Ovary (tissue), 9 donors: ENCODE measurements around the gene OR4P4. TPM values are rescaled to one million over a fixed set of nuclear protein-coding genes. Genes with fewer than 3 reads are reported as not detected.

Source experiments
- DNase-seq, 5 donors: peaks; one replicate each; pipeline ENCODE4 v3.0.0-alpha.2; 2019 to 2020
- H3K27ac ChIP-seq, 2 donors: fragments of 200-600 bp; one replicate each; pipeline versions ENCODE4 v1.5.1 to v1.8.0; 2019 to 2022
- H3K27me3 ChIP-seq: fragments of 200-600 bp; one replicate; pipeline ENCODE4 v1.8.0; 2022
- H3K36me3 ChIP-seq: fragments of 200-600 bp; sonication (generic); one replicate; pipeline ENCODE4 v1.5.1; 2019
- H3K4me1 ChIP-seq: one replicate; pipeline ENCODE4 v1.8.1; 2013; ENCODE audit warnings: mild to moderate bottlenecking, moderate library complexity; ENCODE audit not compliant: insufficient read depth
- H3K4me3 ChIP-seq: fragments of 200-600 bp; sonication (generic); one replicate; pipeline ENCODE4 v1.5.1; 2017
- H3K9me3 ChIP-seq, 2 donors: fragments of 200-600 bp in 1 of 2; sonication (generic) in 1 of 2; one replicate each; pipeline versions ENCODE4 v1.5.1 to v1.8.1; 2013 to 2019; ENCODE audit warnings: mild to moderate bottlenecking in 1 of 2, moderate library complexity in 1 of 2
- EP300 ChIP-seq: sonication (generic); formaldehyde crosslinking; IDR thresholded peaks from one replicate; pipeline ENCODE4 v1.6.1; 2017; ENCODE audit warnings: antibody characterized with exemption
- POLR2A ChIP-seq: fragments of 450-650 bp; IDR thresholded peaks from one replicate; pipeline ENCODE4 v1.6.1; 2017; ENCODE audit warnings: antibody characterized with exemption, mild to moderate bottlenecking, moderate library complexity
- WGBS, 3 donors: extraction: QIAGEN DNeasy Blood & Tissue Kit in 1 of 3; methylation state at CpG; one replicate each; pipeline versions ENCODE4 v1.1.5 to v1.1.7; 2013 to 2017; 5-methylcytosine and 5-hydroxymethylcytosine counted together
- intact Hi-C, 4 donors: fragments of 100-400 bp; cut with DNase I; formaldehyde crosslinking; loops; one replicate each; pipeline versions ENCODE4 v1.11.0 to v1.15.1; 2022 to 2023
- polyA plus RNA-seq, 2 donors: library from polyadenylated mRNA; stranded (reverse); fragments of 200-250 nt in 1 of 2; fragments of 350-450 nt in 1 of 2; fragmentation: Illumina TruSeq in 1 of 2; extraction: RNeasy Lipid Tissue Mini Kit (QIAGEN cat#74804) in 1 of 2; gene quantifications; one replicate each; pipeline ENCODE4 v1.2.3, GENCODE V29; 2013 to 2014
- total RNA-seq, 7 donors: library from RNA; depleted of rRNA in 2 of 7; stranded (reverse); fragments of >200 nt in 2 of 7; fragmentation: NEBNext Ultra II Directional in 3 of 7; extraction: Animal tissue kit (Norgen Biotek cat#: 25700) in 3 of 7; gene quantifications; one replicate each; pipeline versions ENCODE4 v1.1.0 to v1.2.4, GENCODE V29; 2016 to 2023
- TF ChIP-seq, protein P1 (sequence below), 3 donors: fragments of 450-650 bp in 2 of 3; fragments of 200-600 bp in 1 of 3; IDR thresholded peaks; one replicate each; pipeline versions ENCODE4 v1.5.1 to v1.8.0; 2016 to 2022; ENCODE audit warnings: antibody characterized with exemption in 3 of 3, mild to moderate bottlenecking in 1 of 3
- donor health status: DM: no; HTN: no; CAD: no; lungs with moderate emphysema.
- donor health status: DM: no; HTN: no; CAD: no.
- donor health status: Bipolar disorder and iron deficiency.
- donor health status: DM: yes; HTN: yes; CAD: no.
- donor health status: DM: no; HTN: no; CAD: no.
- donor health status: DM: yes; HTN: yes; CAD: no.

The OR4P4 gene
- total and polyA plus RNA-seq, 9 donors: not detected

DNA sequence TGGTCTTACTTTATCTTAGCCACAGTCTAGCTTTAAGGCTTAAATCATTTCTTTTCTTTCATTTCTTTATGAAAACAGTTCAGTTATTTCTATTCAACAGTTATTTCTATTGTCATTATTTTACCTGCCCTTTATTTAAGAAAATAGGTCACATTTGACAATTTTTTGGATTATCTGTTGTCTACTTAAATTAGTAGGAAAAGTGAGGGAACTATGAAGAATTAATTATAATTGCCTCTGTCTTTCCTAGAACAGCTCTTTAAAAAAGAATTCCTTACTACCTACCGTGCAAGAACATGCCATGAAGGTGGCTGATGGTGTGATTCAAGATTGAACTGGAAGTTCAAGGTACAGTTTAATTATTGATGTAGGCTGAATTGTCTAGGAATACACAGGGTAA lies 27.0 kb downstream of the OR4P4 start, which contains the start of gene OR4C6:
Gene OR4C6, plus strand, starts transcription at position 301 of the 400 bp plus-strand sequence. CDS start 2,966 bp downstream, outside the sequence.
- TF ChIP-seq EP300: no peak
- no peak for TF ChIP-seq POLR2A
- TF ChIP-seq, protein P1, sequence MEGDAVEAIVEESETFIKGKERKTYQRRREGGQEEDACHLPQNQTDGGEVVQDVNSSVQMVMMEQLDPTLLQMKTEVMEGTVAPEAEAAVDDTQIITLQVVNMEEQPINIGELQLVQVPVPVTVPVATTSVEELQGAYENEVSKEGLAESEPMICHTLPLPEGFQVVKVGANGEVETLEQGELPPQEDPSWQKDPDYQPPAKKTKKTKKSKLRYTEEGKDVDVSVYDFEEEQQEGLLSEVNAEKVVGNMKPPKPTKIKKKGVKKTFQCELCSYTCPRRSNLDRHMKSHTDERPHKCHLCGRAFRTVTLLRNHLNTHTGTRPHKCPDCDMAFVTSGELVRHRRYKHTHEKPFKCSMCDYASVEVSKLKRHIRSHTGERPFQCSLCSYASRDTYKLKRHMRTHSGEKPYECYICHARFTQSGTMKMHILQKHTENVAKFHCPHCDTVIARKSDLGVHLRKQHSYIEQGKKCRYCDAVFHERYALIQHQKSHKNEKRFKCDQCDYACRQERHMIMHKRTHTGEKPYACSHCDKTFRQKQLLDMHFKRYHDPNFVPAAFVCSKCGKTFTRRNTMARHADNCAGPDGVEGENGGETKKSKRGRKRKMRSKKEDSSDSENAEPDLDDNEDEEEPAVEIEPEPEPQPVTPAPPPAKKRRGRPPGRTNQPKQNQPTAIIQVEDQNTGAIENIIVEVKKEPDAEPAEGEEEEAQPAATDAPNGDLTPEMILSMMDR (IDR thresholded peaks at IDR 0.05): no peak
- H3K27me3 ChIP-seq: no peaks in the 10 kb centered on the region
- whole genome bisulfite sequencing, 3 donors: 61 to 72% (median 67%) methylated on average over 1 of the region's 1 CpG
- intact Hi-C loops: no loop called here
- no peak for DNase-seq
- H3K27ac ChIP-seq: no peak within 1 kb of the TSS
- H3K9me3 ChIP-seq: no peaks in the 10 kb centered on the region
- H3K4me3 ChIP-seq: no peak within 1 kb of the TSS
- H3K36me3 ChIP-seq: no peaks in the 10 kb centered on the region
- H3K4me1 ChIP-seq: no peaks in the 10 kb centered on the region

DNA sequence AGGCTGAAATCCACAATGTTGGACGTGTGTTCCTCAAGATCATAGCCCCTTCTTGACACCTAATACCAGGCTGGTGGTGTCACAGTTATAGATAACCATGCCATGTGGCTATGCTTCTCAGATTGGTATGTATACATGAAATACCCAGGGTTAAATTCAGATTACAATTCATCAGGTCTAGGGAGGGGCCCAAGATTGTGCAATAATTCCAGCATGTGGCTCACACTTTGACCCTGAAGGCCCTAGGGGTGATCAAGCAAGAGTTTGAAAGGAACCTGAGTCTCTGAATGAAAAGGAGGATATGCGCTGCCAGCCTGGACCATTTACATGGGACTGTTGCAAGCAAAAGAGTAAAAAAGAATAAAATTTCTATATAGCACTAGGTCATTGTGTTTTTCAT lies 34.5 kb downstream of the OR4P4 start:
- WGBS, 3 donors: 47 to 50% (median 49%) methylated on average over 2 of the region's 2 CpGs
- TF ChIP-seq POLR2A (no peak), EP300 (no peak)
- TF ChIP-seq, protein P1 (IDR thresholded peaks at IDR 0.05): no peak
- intact Hi-C loops: no loop called here
- Histone ChIP-seq H3K36me3 (no peaks in the 10 kb centered on the region), H3K27ac (no peak overlapping the region), H3K27me3 (no peaks in the 10 kb centered on the region), H3K4me3 (no peak overlapping the region), H3K9me3 (no peaks in the 10 kb centered on the region), H3K4me1 (no peaks in the 10 kb centered on the region)
- DNase-seq: no peak

DNA sequence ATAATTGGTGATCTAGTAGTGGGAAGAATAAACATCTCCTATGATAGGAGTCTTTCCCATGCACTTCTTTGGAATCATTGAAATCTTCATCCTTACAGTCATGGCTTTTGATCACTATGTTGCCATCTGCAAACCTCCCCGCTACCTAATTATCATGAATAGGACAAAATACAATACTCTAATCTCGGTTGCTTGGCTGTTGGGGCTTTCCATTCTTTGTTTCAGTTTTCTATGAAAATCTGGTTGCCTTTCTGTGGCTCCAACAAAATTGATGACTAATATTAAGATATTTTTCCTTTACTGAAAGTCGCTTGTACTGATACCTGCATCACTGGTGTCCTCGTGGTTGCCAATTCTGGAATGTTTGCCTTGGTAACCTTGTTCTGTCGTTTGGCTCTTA lies 38.9 kb downstream of the OR4P4 start:
- Histone ChIP-seq H3K27ac (no peak overlapping the region), H3K36me3 (no peaks in the 10 kb centered on the region), H3K27me3 (no peaks in the 10 kb centered on the region), H3K4me3 (no peak overlapping the region), H3K4me1 (no peaks in the 10 kb centered on the region), H3K9me3 (no peaks in the 10 kb centered on the region)
- intact Hi-C loops: no loop called here
- WGBS, 3 donors: 46 to 68% (median 58%) methylated on average over 5 of the region's 5 CpGs
- TF ChIP-seq POLR2A: no peak
- TF ChIP-seq EP300: no peak
- TF ChIP-seq, protein P1 (IDR thresholded peaks at IDR 0.05): no peak
- no peak for DNase-seq

Other genes starting within 250 kb of the OR4P4 start
- not detected for gene OR4C15, start 80.6 kb upstream of the OR4P4 start, total RNA-seq
- gene OR4C15, start 80.6 kb upstream of the OR4P4 start, polyA plus RNA-seq: not detected
- gene OR4C16, start 63.0 kb upstream of the OR4P4 start, total RNA-seq: not detected
- gene OR4C16, start 63.0 kb upstream of the OR4P4 start, polyA plus RNA-seq: not detected
- gene OR4C11, start 27.5 kb upstream of the OR4P4 start, total RNA-seq: not detected
- gene OR4C11, start 27.5 kb upstream of the OR4P4 start, polyA plus RNA-seq: not detected
- not detected for gene OR4S2, start 13.2 kb downstream of the OR4P4 start, total RNA-seq
- not detected for gene OR4S2, start 13.2 kb downstream of the OR4P4 start, polyA plus RNA-seq
- gene OR4C6, start 27.1 kb downstream of the OR4P4 start, total RNA-seq: not detected
- gene OR4C6, start 27.1 kb downstream of the OR4P4 start, polyA plus RNA-seq: not detected
- gene OR5D13, start 138.3 kb downstream of the OR4P4 start, total RNA-seq: not detected
- gene OR5D13, start 138.3 kb downstream of the OR4P4 start, polyA plus RNA-seq: not detected
- not detected for gene OR5D14, start 160.4 kb downstream of the OR4P4 start, total RNA-seq
- gene OR5D14, start 160.4 kb downstream of the OR4P4 start, polyA plus RNA-seq: not detected
- gene OR5L1, start 176.3 kb downstream of the OR4P4 start, total RNA-seq: not detected
- gene OR5L1, start 176.3 kb downstream of the OR4P4 start, polyA plus RNA-seq: not detected
- not detected for gene OR5D18, start 184.5 kb downstream of the OR4P4 start, total RNA-seq
- gene OR5D18, start 184.5 kb downstream of the OR4P4 start, polyA plus RNA-seq: not detected
- not detected for gene OR5L2, start 192.1 kb downstream of the OR4P4 start, total RNA-seq
- gene OR5L2, start 192.1 kb downstream of the OR4P4 start, polyA plus RNA-seq: not detected
- not detected for gene OR5D16, start 203.6 kb downstream of the OR4P4 start, total RNA-seq
- not detected for gene OR5D16, start 203.6 kb downstream of the OR4P4 start, polyA plus RNA-seq
- gene TRIM51, start 248.2 kb downstream of the OR4P4 start, total RNA-seq: not detected
- gene TRIM51, start 248.2 kb downstream of the OR4P4 start, polyA plus RNA-seq: not detected